Immature natural killer cell (primary cell): ENCODE data around the gene GGTA1. TPM values are rescaled to one million over a fixed set of nuclear protein-coding genes. Genes with fewer than 3 reads are reported as not detected.
"Not testable (repeated sequence)": the region's sequence is repeated elsewhere in the genome, so short reads cannot be mapped to it uniquely, and the experiment has no call there.

ENCODE experiments used
- DNase-seq, 3 donors: peaks; one replicate each; pipeline ENCODE4 v3.0.0; 2022; ENCODE audit warnings: mixed read lengths in 1 of 3
- H3K27ac Mint-ChIP-seq, 6 donors: one replicate each; pipeline ENCODE4 v1.8.0; 2020; ENCODE audit warnings: mixed read lengths in 6 of 6, mild to moderate bottlenecking in 5 of 6, inconsistent platforms in 4 of 6, moderate library complexity in 3 of 6
- H3K27me3 Mint-ChIP-seq, 3 donors: one replicate each; pipeline ENCODE4 v1.8.0; 2020 to 2021; ENCODE audit warnings: low read depth in 3 of 3, mild to moderate bottlenecking in 3 of 3, mixed read lengths in 3 of 3, moderate library complexity in 3 of 3, inconsistent platforms in 1 of 3
- H3K36me3 Mint-ChIP-seq, 3 donors: one replicate each; pipeline ENCODE4 v1.8.0; 2020; ENCODE audit warnings: mixed read lengths in 3 of 3, inconsistent platforms in 2 of 3, mild to moderate bottlenecking in 2 of 3
- H3K4me1 Mint-ChIP-seq, 2 donors: one replicate each; pipeline ENCODE4 v1.8.0; 2020; ENCODE audit warnings: inconsistent platforms in 2 of 2, mild to moderate bottlenecking in 2 of 2, mixed read lengths in 2 of 2, moderate library complexity in 1 of 2
- H3K4me3 Mint-ChIP-seq, 5 donors: one replicate each; pipeline ENCODE4 v1.8.0; 2020; ENCODE audit warnings: mild to moderate bottlenecking in 5 of 5, mixed read lengths in 5 of 5, inconsistent platforms in 3 of 5, moderate library complexity in 3 of 5
- H3K9me3 Mint-ChIP-seq, 6 donors: one replicate each; pipeline ENCODE4 v1.8.0; 2020; ENCODE audit warnings: mild to moderate bottlenecking in 6 of 6, mixed read lengths in 6 of 6, inconsistent platforms in 4 of 6, moderate library complexity in 3 of 6
- polyA plus RNA-seq, 3 donors: library from polyadenylated mRNA; unstranded; fragments of 300-500 nt; fragmentation: Illumina TruSeq; gene quantifications; one replicate each; pipeline ENCODE4 v1.2.3, GENCODE V29; 2021

The GGTA1 gene
- polyA plus RNA-seq = 1 to 10 TPM in 1 of 3 donors, under 1 TPM in 1, not detected in 1; 0.26 to 1.3 TPM

DNA sequence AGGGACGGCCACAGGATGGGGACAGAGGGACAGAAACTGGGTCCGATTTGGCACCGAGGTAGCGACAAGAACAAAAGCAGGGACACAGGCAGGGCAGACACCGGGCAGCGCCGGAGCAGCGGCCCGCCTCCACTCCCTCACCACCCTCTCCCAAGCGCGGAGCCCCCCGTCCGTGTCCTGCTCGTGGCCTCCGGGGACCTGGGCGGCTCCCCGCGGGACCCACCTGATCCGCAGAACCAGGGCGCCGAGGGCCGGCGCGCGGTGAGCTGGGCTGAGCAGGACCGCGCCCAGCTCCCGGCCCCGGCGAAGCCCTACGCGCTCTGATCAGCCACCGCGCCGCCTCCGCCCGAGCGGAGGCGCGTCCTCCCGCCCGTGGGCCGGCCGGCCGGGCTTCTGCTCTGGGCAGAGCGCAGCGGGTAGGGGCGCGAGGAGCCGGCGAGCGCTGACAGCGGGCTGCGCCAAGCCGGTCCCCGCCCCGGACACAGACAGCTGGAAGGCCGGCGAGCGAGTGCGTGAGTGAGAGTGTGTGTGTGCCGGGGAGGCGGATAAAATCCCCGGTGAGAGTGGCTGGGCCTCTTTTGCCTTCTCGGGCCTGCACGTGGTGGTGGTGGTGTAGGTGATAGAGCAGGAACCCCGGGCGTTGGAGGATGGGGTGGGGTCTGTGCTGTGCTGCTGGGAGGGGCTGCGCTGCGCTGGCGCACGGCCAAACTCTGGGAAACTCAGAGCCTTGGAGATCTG lies at the start of gene GGTA1:
TSS of gene GGTA1 (minus strand) at position 418 of the 738 bp plus-strand sequence. CDS start 31,922 bp downstream, outside the sequence.
- peaks cover 13 to 35% (median 18%) of the 10 kb centered on the region in 3 donors for H3K27me3 Mint-ChIP-seq
- no peak for DNase-seq
- H3K27ac Mint-ChIP-seq = no peak within 1 kb of the TSS
- no peaks in the 10 kb centered on the region for H3K36me3 Mint-ChIP-seq
- peaks cover 16 to 18% of the 10 kb centered on the region in 2 donors for H3K4me1 Mint-ChIP-seq
- H3K4me3 Mint-ChIP-seq = peak within 1 kb of the TSS; percentile 33 to 70 (median 58)
- peaks cover 0 to 6% (median 0%) of the 10 kb centered on the region in 6 donors for H3K9me3 Mint-ChIP-seq

DNA sequence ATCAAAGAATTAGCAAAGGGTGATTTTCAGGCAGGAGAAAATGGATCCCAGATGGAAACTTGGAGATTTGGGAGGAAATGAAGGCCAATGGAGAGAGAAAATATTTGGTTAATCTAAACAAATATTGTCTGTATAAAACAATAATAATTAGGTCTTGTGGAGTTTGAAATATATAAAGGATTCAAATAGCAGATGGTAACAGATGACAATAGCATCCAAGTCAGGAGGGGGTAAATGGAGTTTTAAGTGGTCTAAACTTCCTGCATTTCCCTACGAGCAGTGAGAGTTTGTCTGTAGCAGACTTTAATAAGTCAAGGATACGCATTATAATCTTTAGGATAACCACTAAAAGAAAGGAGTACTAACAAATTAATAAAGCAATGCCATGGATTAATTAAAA lies 49.0 kb upstream of the GGTA1 start:
- no peak for DNase-seq
- Mint-ChIP-seq H3K27me3 (peaks cover 7 to 11% (median 8%) of the 10 kb centered on the region in 3 donors), H3K4me1 (peaks cover 4 to 7% of the 10 kb centered on the region in 2 donors), H3K36me3 (no peaks in the 10 kb centered on the region), H3K27ac (no peak overlapping the region), H3K4me3 (peak overlapping the region in 1 of 5 donors; percentile 9), H3K9me3 (no peaks in the 10 kb centered on the region)

DNA sequence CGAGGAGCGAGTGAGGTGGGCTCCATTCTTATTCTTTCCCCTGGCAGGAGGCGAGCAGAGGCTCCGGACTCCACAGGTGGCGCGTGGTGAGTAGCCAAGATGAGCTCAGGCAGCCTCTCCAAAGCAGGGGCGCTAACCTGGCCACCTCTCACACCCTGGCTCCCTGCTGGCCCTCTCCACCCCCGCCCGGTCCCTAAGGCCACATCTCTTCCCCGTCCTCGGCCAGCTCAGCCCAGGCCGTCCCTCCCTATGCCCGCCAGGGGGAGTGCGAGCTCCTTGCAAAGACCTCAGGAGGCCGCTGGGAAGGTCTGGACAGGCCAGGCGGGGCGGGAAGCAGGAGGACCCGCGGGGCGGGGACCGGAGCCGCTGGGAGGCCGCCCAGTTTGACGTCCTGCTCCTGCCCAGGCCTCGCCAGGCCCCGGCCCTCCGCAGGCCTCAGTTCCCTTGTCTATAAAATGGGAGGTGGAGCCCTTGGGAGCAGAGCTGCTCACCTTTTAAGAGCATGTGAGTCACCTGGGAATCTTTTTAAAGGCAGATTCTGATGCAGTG lies 46.3 kb upstream of the GGTA1 start:
- H3K9me3 Mint-ChIP-seq = no peaks in the 10 kb centered on the region
- H3K36me3 Mint-ChIP-seq = no peaks in the 10 kb centered on the region
- no peak overlapping the region for H3K27ac Mint-ChIP-seq
- peak; percentile 51 to 55 (median 54) for DNase-seq
- peak overlapping the region in 1 of 5 donors; percentile 17 for H3K4me3 Mint-ChIP-seq
- peaks cover 4 to 9% (median 7%) of the 10 kb centered on the region in 3 donors for H3K27me3 Mint-ChIP-seq
- H3K4me1 Mint-ChIP-seq = peaks cover 2% of the 10 kb centered on the region in 2 donors

DNA sequence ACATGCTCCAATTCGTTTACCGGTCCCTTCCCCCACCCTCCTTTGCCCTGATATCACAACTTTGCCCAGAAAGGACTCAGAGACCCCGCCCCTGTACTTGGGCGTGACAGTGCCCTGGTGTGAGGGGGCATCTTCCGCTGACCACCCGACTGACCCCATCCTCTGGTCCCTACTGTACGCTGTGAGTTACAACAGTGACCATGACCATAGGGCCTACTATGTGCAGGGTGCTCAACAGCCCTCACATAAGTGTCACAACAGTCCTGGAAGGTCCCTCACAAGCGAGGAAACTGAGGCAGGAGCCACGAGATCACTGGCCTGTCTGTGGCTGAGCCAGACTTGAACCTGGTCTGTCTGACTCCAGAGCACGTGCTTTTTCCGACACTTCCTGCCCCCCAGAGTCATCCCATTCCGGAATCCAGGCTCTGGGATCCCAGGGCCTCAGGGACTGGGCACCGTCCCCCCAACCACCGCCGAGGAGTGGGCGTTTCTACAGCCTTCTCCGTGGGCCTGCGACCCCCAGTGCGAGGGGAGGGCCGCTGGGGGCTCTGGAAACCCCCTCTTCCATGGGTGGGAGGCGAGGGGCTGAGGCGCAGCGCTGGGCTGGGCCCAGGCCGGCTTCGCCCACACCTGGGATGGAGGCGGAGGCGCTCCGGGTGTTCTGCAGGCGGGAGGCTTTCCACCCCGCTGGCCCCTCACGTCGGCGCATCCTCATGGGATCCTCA lies 45.7 kb upstream of the GGTA1 start:
- Mint-ChIP-seq H3K4me3 (no peak overlapping the region), H3K27ac (no peak overlapping the region), H3K36me3 (no peaks in the 10 kb centered on the region), H3K27me3 (peaks cover 4 to 8% (median 7%) of the 10 kb centered on the region in 3 donors), H3K4me1 (no peaks in the 10 kb centered on the region), H3K9me3 (no peaks in the 10 kb centered on the region)
- no peak for DNase-seq

DNA sequence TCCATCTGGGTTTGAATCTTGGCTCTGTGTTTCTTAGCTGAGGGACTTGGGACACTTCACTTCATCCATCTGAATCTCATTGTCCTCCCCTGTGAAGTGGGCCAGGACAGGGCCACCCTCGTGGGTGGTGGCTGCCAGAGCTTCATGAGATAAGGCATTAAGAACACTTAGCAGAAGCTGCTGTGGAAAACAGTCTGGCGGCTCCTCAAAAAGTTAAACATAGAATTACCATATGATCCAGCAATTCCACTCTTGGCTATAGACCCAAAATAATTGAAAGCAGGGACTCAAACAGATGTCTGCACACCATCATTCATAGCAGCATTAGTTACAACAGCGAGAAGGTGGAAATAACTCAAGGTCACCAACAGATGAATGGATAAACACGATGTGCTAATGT lies 42.4 kb upstream of the GGTA1 start:
- DNase-seq = no peak
- Mint-ChIP-seq H3K27ac (no peak overlapping the region), H3K4me3 (no peak overlapping the region), H3K9me3 (no peaks in the 10 kb centered on the region), H3K4me1 (no peaks in the 10 kb centered on the region), H3K27me3 (peaks cover 3 to 8% (median 4%) of the 10 kb centered on the region in 3 donors), H3K36me3 (no peaks in the 10 kb centered on the region)

DNA sequence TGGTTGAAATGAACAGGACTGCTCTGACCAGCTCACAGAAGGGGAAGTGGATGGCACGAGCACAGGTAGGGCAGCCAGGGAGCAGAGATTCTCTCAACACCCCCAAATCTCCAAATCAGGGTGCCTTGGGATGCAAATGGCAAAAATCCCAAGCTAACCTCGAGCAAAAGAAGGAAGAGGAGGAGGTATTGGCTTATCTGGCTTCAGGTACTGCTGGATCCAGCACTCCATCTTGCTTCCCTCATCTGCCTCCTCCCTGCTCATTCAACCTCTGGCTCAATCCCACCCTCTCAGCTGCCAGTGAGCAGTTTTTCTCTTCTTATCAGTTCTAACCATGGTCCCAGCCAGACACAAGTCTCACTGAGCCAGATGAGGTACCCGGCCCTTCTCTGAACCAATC lies 41.6 kb upstream of the GGTA1 start:
- H3K4me3 Mint-ChIP-seq = no peak overlapping the region
- H3K9me3 Mint-ChIP-seq = no peaks in the 10 kb centered on the region
- DNase-seq = no peak
- peaks cover 3 to 8% (median 4%) of the 10 kb centered on the region in 3 donors for H3K27me3 Mint-ChIP-seq
- no peak overlapping the region for H3K27ac Mint-ChIP-seq
- H3K36me3 Mint-ChIP-seq = no peaks in the 10 kb centered on the region
- H3K4me1 Mint-ChIP-seq = no peaks in the 10 kb centered on the region

DNA sequence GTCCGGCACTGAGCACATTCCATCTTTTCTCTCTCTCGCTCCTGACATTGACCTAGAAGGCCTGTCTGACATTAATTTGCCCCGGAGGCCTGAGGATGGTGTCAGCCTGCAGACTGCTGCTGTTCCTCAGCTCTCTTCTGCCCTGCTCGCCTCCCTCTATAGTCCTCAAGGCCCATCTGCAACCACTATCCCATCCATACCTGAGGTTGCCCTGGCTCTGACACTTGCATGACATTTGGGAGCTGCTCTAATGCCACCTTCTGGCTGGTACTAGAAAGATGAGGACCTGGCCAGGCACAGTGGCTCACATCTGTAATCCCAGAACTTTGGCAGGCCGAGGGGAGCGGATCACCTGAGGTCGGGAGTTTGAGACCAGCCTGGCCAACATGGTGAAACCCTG lies 38.6 kb upstream of the GGTA1 start:
- Mint-ChIP-seq H3K4me1 (no peaks in the 10 kb centered on the region), H3K36me3 (no peaks in the 10 kb centered on the region), H3K9me3 (no peaks in the 10 kb centered on the region), H3K27me3 (peaks cover 0 to 8% (median 5%) of the 10 kb centered on the region in 3 donors), H3K27ac (no peak overlapping the region), H3K4me3 (no peak overlapping the region)
- DNase-seq = no peak

DNA sequence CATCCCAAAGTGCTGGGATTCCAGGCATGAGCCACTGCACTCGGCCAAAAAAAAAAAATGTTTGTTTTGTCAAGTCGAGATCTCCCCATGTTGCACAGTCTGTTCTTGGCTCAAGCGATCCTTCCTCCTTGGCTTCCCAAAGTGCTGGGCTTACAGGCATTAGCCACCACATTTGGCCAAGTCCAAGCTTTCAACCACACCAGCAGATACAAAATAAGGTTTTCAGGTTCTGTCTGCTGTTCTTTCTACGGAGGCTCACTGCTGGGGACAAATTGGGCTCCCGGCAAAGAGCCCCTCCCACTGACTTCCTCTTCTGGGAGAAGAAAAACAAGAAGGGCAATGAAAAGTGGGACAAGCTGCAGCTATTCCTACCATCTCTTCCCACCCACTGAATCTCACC lies 37.6 kb upstream of the GGTA1 start:
- DNase-seq = no peak
- peaks cover 0 to 8% (median 6%) of the 10 kb centered on the region in 3 donors for H3K27me3 Mint-ChIP-seq

DNA sequence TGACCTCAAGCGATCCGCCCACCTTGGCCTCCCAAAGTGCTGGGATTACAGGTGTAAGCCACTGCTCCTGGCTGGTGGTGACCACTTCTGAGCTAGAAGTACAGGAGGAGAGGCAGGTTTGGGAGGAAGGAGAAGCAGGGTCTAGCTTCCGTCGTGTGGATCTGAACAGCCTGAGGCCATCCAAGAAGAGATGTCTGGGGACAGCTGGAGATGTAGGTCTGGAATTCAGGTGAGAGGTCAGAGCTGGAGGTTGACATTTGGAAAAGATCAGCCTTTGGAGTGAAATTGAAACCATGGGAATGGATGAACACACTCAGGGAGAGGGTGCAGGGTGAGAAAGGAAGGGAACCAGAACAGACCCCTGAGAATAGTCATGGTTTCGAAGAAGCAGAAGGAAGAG lies 33.2 kb upstream of the GGTA1 start:
- Mint-ChIP-seq H3K27me3 (peaks cover 0 to 6% (median 4%) of the 10 kb centered on the region in 3 donors), H3K4me3 (no peak overlapping the region), H3K27ac (no peak overlapping the region), H3K36me3 (no peaks in the 10 kb centered on the region), H3K4me1 (no peaks in the 10 kb centered on the region), H3K9me3 (no peaks in the 10 kb centered on the region)
- DNase-seq = no peak

More for the DNA sequence above, 37.6 kb upstream of the GGTA1 start:
- Mint-ChIP-seq H3K4me3 (no peak overlapping the region), H3K27ac (no peak overlapping the region), H3K9me3 (no peaks in the 10 kb centered on the region), H3K4me1 (no peaks in the 10 kb centered on the region), H3K36me3 (no peaks in the 10 kb centered on the region)

DNA sequence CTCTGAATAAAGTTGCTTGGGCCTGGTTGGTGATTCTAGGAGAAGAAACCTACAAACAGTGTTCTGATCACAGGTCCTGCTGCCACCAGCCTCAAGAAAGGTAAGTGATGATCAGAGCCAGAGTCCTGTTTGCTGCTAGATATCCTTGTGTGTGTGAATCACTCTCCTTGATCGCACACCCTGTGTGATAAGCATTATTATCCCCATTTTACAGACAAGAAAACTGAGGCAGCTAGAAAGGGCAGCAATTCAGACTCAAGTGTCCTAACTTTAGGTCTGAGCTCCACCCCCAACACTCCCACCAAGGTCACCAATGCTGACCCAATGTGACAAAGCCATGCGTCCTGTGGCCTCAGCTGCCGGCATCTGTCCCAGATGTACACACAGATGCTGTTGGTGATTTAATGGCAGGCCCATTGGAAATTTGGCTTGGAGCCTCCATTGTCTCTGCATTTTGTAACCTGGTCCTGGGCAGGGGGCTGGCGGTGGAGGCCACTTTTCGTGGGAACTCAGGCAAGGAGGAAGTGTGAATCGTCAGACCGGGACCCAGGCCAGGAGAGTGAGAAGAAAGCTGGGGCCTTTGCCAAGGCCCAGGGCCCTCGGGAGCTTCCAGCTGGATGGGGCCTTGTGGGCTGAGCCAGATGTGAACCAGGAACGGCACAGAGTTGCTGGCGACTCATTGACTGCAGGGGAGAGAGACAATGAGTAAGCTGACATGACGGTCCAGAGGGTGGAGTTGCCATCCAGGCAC lies 29.8 kb upstream of the GGTA1 start:
- H3K36me3 Mint-ChIP-seq = no peaks in the 10 kb centered on the region
- no peak for DNase-seq

DNA sequence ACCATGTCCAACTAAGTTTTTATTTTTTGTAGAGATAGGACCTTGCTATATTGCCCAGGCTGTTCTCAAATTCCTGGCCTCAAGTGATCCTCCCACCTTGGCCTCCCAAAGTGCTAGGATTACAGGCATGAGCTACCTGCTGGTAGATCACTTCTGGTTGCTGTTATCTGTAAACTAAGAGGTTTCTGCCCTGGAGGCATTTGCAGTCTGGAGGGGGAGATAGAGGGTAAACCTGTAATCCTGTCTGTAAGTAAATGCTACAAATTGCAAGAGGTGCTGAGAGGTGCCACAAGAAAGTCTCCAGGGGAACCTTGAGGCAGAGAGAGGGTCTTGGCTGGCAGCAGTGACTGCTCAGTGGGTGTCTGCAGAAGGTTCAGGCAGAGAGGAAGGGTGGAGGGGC lies 29.0 kb upstream of the GGTA1 start:
- Mint-ChIP-seq H3K4me3 (no peak overlapping the region), H3K27me3 (peaks cover 1 to 4% (median 3%) of the 10 kb centered on the region in 3 donors), H3K27ac (no peak overlapping the region), H3K36me3 (no peaks in the 10 kb centered on the region), H3K9me3 (no peaks in the 10 kb centered on the region), H3K4me1 (no peaks in the 10 kb centered on the region)
- no peak for DNase-seq

More for the DNA sequence above, 29.8 kb upstream of the GGTA1 start:
- H3K4me1 Mint-ChIP-seq = no peaks in the 10 kb centered on the region
- no peak overlapping the region for H3K27ac Mint-ChIP-seq
- no peaks in the 10 kb centered on the region for H3K9me3 Mint-ChIP-seq
- peaks cover 1 to 4% (median 3%) of the 10 kb centered on the region in 3 donors for H3K27me3 Mint-ChIP-seq
- H3K4me3 Mint-ChIP-seq = no peak overlapping the region

DNA sequence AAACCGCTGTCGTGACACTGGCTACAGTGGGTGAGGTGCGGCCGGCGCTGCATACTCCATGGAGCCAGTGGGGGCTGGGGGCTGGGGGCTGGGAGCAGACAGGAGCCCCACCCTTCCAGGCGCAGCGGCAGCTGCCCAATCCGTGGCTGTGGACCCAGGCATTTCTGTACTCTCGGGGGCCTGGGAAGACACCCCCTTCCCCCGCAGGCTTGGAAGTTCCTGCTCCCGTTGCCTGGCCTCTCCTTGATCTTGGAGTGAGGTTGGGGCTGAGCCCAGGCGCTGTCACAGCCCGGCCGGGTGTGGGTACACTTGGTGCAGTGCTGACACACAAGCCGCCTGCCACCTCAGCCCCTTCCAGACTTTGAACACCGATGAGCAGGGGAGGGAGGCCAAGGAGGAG lies 27.7 kb upstream of the GGTA1 start:
- no peak overlapping the region for H3K27ac Mint-ChIP-seq
- H3K4me3 Mint-ChIP-seq = no peak overlapping the region
- H3K4me1 Mint-ChIP-seq = no peaks in the 10 kb centered on the region
- H3K36me3 Mint-ChIP-seq = no peaks in the 10 kb centered on the region
- no peak for DNase-seq
- H3K27me3 Mint-ChIP-seq = peaks cover 2 to 4% (median 3%) of the 10 kb centered on the region in 3 donors
- no peaks in the 10 kb centered on the region for H3K9me3 Mint-ChIP-seq

DNA sequence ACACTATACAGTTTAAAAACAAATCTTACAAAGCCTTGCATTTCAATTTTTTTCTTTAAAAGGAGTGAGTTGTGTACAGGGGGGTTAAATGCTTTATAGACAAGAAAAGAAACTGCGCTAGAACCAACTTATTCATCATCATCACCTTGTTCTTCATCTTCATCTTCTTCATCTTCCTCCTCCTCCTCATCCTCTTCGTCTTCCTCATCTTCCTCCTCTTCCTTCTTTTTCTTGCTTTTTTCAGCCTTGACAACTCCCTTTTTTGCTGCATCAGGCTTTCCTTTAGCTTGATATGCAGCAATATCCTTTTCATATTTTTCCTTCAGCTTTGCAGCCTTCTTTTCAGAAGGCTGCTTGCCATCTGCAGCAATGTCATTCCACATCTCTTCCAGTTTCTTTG lies 20.0 kb upstream of the GGTA1 start:
- not testable (repeated sequence) for H3K9me3 Mint-ChIP-seq, H3K27ac Mint-ChIP-seq

More for the DNA sequence above, 20.0 kb upstream of the GGTA1 start:
- not testable (repeated sequence) for H3K4me1 Mint-ChIP-seq, H3K36me3 Mint-ChIP-seq, H3K4me3 Mint-ChIP-seq, DNase-seq
- peaks cover 0 to 10% (median 6%) of the 10 kb centered on the region in 3 donors for H3K27me3 Mint-ChIP-seq
